H1 (cell line): ENCODE measurements around the gene SH3BGRL3. TPM values are rescaled to one million over a fixed set of nuclear protein-coding genes. Genes with fewer than 3 reads are reported as not detected.
A peak's percentile ranks its signal among the peaks of the same experiment; 100 is the strongest.

ENCODE experiments used
- CTCF ChIA-PET: fragments of 300-600 bp; sonication (Branson Sonifier 250); formaldehyde crosslinking; loops from one replicate; lab custom pipeline; 2021; ENCODE audit not compliant: partially characterized antibody; lab: Charles Lee
- POLR2A ChIA-PET: fragments of 300-600 bp; sonication (Branson Sonifier 250); formaldehyde crosslinking; loops from one replicate; lab custom pipeline; 2021; ENCODE audit warnings: inconsistent platforms; ENCODE audit not compliant: partially characterized antibody; lab: Charles Lee
- DNase-seq, 2 experiments: peaks; one replicate each; pipeline versions ENCODE4 v3.0.0 to v3.0.0-alpha.2; 2010 to 2022; ENCODE audit warnings: low spot score in 2 of 2, low read depth in 1 of 2, mixed read lengths in 1 of 2
- FAIRE-seq: peaks from 2 replicates; lab custom pipeline; 2011; peaks lifted over from hg19 to GRCh38; lab: Jason Lieb, UNC
- H2AFZ ChIP-seq: 2 replicates; pipeline ENCODE4 v1.8.1; 2012; ENCODE audit warnings: low read length, inconsistent platforms
- H2AK5ac ChIP-seq: 2 replicates; pipeline ENCODE4 v1.6.1; 2013; ENCODE audit warnings: low read depth, low read length
- H2BK120ac ChIP-seq: replicated peaks from 2 replicates; pipeline ENCODE3; 2013; ENCODE audit warnings: low read depth, low read length, inconsistent platforms
- H2BK12ac ChIP-seq: 2 replicates; pipeline ENCODE4 v1.6.1; 2013; ENCODE audit warnings: low read depth, low read length
- H2BK15ac ChIP-seq: 2 replicates; pipeline ENCODE4 v1.6.1; 2013; ENCODE audit warnings: low read length
- H2BK20ac ChIP-seq: 2 replicates; pipeline ENCODE4 v1.6.1; 2013; ENCODE audit warnings: low read length
- H2BK5ac ChIP-seq: 2 replicates; pipeline ENCODE4 v1.6.1; 2013; ENCODE audit warnings: low read depth, low read length
- H3K14ac ChIP-seq: 2 replicates; pipeline ENCODE4 v1.6.1; 2013; ENCODE audit warnings: inconsistent platforms; ENCODE audit not compliant: insufficient read length
- H3K18ac ChIP-seq: 2 replicates; pipeline ENCODE4 v1.6.1; 2013; ENCODE audit warnings: low read length; ENCODE audit errors: extremely low read depth
- H3K23ac ChIP-seq: 2 replicates; pipeline ENCODE4 v1.6.1; 2013; ENCODE audit warnings: inconsistent platforms; ENCODE audit not compliant: insufficient read length
- H3K23me2 ChIP-seq: 2 replicates; pipeline ENCODE4 v1.6.1; 2013; ENCODE audit warnings: low read depth, low read length
- H3K27ac ChIP-seq: 2 replicates; pipeline ENCODE4 v1.6.1; 2011; ENCODE audit warnings: low read depth, low read length, inconsistent platforms
- H3K27me3 ChIP-seq, 4 experiments: replicated peaks in 1 of 4; 1 replicate in 1 of 4; 2 replicates in 3 of 4; pipeline versions ENCODE4 v1.6.1 to v1.8.1; 2011 to 2013; ENCODE audit warnings: low read length in 3 of 4, mild to moderate bottlenecking in 3 of 4, inconsistent platforms in 2 of 4, mixed read lengths in 2 of 4, moderate library complexity in 1 of 4; ENCODE audit not compliant: control insufficient read depth in 3 of 4, insufficient read depth in 3 of 4; ENCODE audit errors: extremely low read depth in 1 of 4
- H3K36me3 ChIP-seq, 4 experiments: 2 replicates each; pipeline versions ENCODE4 v1.6.1 to v1.8.1; 2011 to 2013; ENCODE audit warnings: mild to moderate bottlenecking in 4 of 4, low read length in 3 of 4, moderate library complexity in 2 of 4, control low read depth in 1 of 4, inconsistent platforms in 1 of 4; ENCODE audit not compliant: insufficient read depth in 4 of 4, control insufficient read depth in 2 of 4
- H3K4ac ChIP-seq: replicated peaks from 2 replicates; pipeline ENCODE3; 2013; ENCODE audit warnings: low read length, low read depth, mixed read lengths, inconsistent platforms; ENCODE audit not compliant: insufficient read length
- H3K4me1 ChIP-seq, 4 experiments: replicated peaks in 1 of 4; 1 replicate in 1 of 4; 2 replicates in 3 of 4; pipeline versions ENCODE4 v1.6.1 to v1.8.1; 2011 to 2013; ENCODE audit warnings: low read length in 3 of 4, inconsistent platforms in 2 of 4, mixed read lengths in 1 of 4; ENCODE audit not compliant: insufficient read depth in 4 of 4, control insufficient read depth in 3 of 4
- H3K4me2 ChIP-seq, 2 experiments: 2 replicates each; pipeline versions ENCODE4 v1.6.1 to v1.8.1; 2011 to 2013; ENCODE audit warnings: low read depth in 2 of 2, low read length in 2 of 2, control low read depth in 1 of 2, inconsistent platforms in 1 of 2, mild to moderate bottlenecking in 1 of 2; ENCODE audit not compliant: insufficient read depth in 1 of 2
- H3K4me3 ChIP-seq, 4 experiments: fragments of 200-600, 300-600 bp in 1 of 4; sonication (generic), shearing (Covaris generic), sonication (Bioruptor Twin) in 1 of 4; 2 replicates each; pipeline versions ENCODE4 v1.5.1 to v1.8.1; 2011 to 2016; ENCODE audit warnings: low read length in 4 of 4, low read depth in 3 of 4, control low read depth in 2 of 4, inconsistent platforms in 2 of 4, mild to moderate bottlenecking in 2 of 4, mixed read lengths in 1 of 4, moderate library complexity in 1 of 4; ENCODE audit not compliant: insufficient read depth in 2 of 4; ENCODE audit errors: extremely low read depth in 1 of 4
- H3K56ac ChIP-seq: replicated peaks from 2 replicates; pipeline ENCODE3; 2013; ENCODE audit warnings: low read depth, mild to moderate bottlenecking, mixed read lengths, low read length, inconsistent platforms; ENCODE audit not compliant: insufficient read length
- H3K79me1 ChIP-seq: 2 replicates; pipeline ENCODE4 v1.6.1; 2013; ENCODE audit warnings: low read depth, low read length, control low read depth
- H3K79me2 ChIP-seq, 2 experiments: 2 replicates each; pipeline versions ENCODE4 v1.6.1 to v1.8.1; 2012 to 2013; ENCODE audit warnings: low read length in 2 of 2, mild to moderate bottlenecking in 2 of 2, inconsistent platforms in 1 of 2; ENCODE audit not compliant: insufficient read depth in 2 of 2, control insufficient read depth in 1 of 2
- H3K9ac ChIP-seq, 4 experiments: replicated peaks in 1 of 4; 1 replicate in 1 of 4; 2 replicates in 3 of 4; pipeline versions ENCODE4 v1.6.1 to v1.8.1; 2011 to 2013; ENCODE audit warnings: low read depth in 3 of 4, low read length in 3 of 4, control low read depth in 2 of 4, mild to moderate bottlenecking in 2 of 4, moderate library complexity in 2 of 4, inconsistent platforms in 1 of 4; ENCODE audit errors: extremely low read depth in 1 of 4
- H3K9me3 ChIP-seq, 2 experiments: 2 replicates each; pipeline versions ENCODE4 v1.6.1 to v1.8.1; 2012 to 2013; ENCODE audit warnings: mild to moderate bottlenecking in 2 of 2, moderate library complexity in 2 of 2, control low read depth in 1 of 2, inconsistent platforms in 1 of 2, low read depth in 1 of 2, low read length in 1 of 2, mixed read lengths in 1 of 2; ENCODE audit not compliant: insufficient read depth in 2 of 2
- H4K20me1 ChIP-seq, 2 experiments: replicated peaks in 1 of 2; 2 replicates each; pipeline versions ENCODE3 to v1.8.1; 2011 to 2013; ENCODE audit warnings: inconsistent platforms in 2 of 2, low read length in 2 of 2, mild to moderate bottlenecking in 1 of 2; ENCODE audit not compliant: insufficient read depth in 2 of 2, control insufficient read depth in 1 of 2
- H4K5ac ChIP-seq: 2 replicates; pipeline ENCODE4 v1.6.1; 2013; ENCODE audit warnings: low read length, low read depth, mixed read lengths, inconsistent platforms; ENCODE audit not compliant: insufficient read length
- H4K8ac ChIP-seq: 2 replicates; pipeline ENCODE4 v1.8.0; 2013; ENCODE audit warnings: mild to moderate bottlenecking, moderate library complexity, low read length, inconsistent platforms; ENCODE audit not compliant: insufficient read depth; ENCODE audit errors: extremely low read depth
- H4K91ac ChIP-seq: replicated peaks from 2 replicates; pipeline ENCODE3; 2013; ENCODE audit warnings: low read length, mixed read lengths, inconsistent platforms; ENCODE audit not compliant: insufficient read length
- CHD2 ChIP-seq: IDR thresholded peaks from 2 replicates; pipeline ENCODE4 v1.6.1; 2012; ENCODE audit warnings: low read length, improper control_type of control experiment
- GTF2F1 ChIP-seq: IDR thresholded peaks from 2 replicates; pipeline ENCODE4 v1.6.1; 2012; ENCODE audit warnings: low read depth, low read length, improper control_type of control experiment, borderline replicate concordance
- JUN ChIP-seq: IDR thresholded peaks from 2 replicates; pipeline ENCODE4 v1.6.1; 2011; ENCODE audit warnings: low read depth, mild to moderate bottlenecking, improper control_type of control experiment, low read length
- KDM4A ChIP-seq: IDR thresholded peaks from one replicate; pipeline ENCODE4 v1.7.1; 2012; ENCODE audit warnings: low read depth, mild to moderate bottlenecking, moderate library complexity, low read length, inconsistent platforms; ENCODE audit not compliant: severe bottlenecking
- MAFK ChIP-seq: IDR thresholded peaks from 2 replicates; pipeline ENCODE4 v1.6.1; 2012; ENCODE audit warnings: low read depth, mild to moderate bottlenecking, improper control_type of control experiment, low read length
- NANOG ChIP-seq: IDR thresholded peaks from 2 replicates; pipeline ENCODE4 v1.6.1; 2011; ENCODE audit warnings: low read length, low read depth, mild to moderate bottlenecking, inconsistent platforms; ENCODE audit not compliant: insufficient read depth, poor library complexity, severe bottlenecking
- SIN3A ChIP-seq, 2 experiments: IDR thresholded peaks in 1 of 2; conservative IDR thresholded peaks in 1 of 2; 2 replicates each; pipeline ENCODE4 v1.6.1; 2011 to 2012; ENCODE audit warnings: low read length in 2 of 2, improper control_type of control experiment in 1 of 2, low read depth in 1 of 2, mild to moderate bottlenecking in 1 of 2
- TAF7 ChIP-seq: optimal IDR thresholded peaks from 2 replicates; pipeline ENCODE3; 2011; ENCODE audit warnings: low read depth, mild to moderate bottlenecking, inconsistent platforms, low read length, moderate library complexity, borderline replicate concordance
- WGBS, 2 experiments: shearing (Covaris generic) in 1 of 2; methylation state at CpG; one replicate each; pipeline versions ENCODE4 v1.1.6 to v1.1.7; 2013 to 2015; ENCODE audit warnings: low lambda C conversion rate in 2 of 2, mixed read lengths in 2 of 2, inconsistent platforms in 1 of 2, low coverage in 1 of 2, missing lambda C conversion rate in 1 of 2; ENCODE audit not compliant: insufficient replicate concordance in 2 of 2, insufficient coverage in 1 of 2, insufficient read length in 1 of 2; ENCODE audit errors: extremely low coverage in 1 of 2, missing lambda C conversion rate in 1 of 2; 5-methylcytosine and 5-hydroxymethylcytosine counted together
- polyA plus RNA-seq, 7 experiments: library from polyadenylated mRNA; depleted of rRNA in 3 of 7; stranded (reverse) in 5 of 7; unstranded in 2 of 7; fragments of >200 nt in 5 of 7; fragments of 200-250 nt in 2 of 7; gene quantifications; 1 replicate in 5 of 7; 2 replicates in 1 of 7; 4 replicates in 1 of 7; pipeline versions ENCODE4 v1.2.1 to v1.2.3, GENCODE V29; 2011 to 2013; ENCODE audit warnings: missing spikeins in 2 of 7, mixed read lengths in 2 of 7
- total RNA-seq: library from RNA; stranded (reverse); fragmentation: NEBNext Ultra II Directional; extraction: Animal tissue kit (Norgen Biotek cat#: 25700); gene quantifications from 2 replicates; pipeline ENCODE4 v1.2.1, GENCODE V29; 2021
- TF ChIP-seq, protein P1 (sequence below): IDR thresholded peaks from 2 replicates; pipeline ENCODE4 v1.6.1; 2012; ENCODE audit warnings: low read length, inconsistent platforms

The SH3BGRL3 gene
- total and polyA plus RNA-seq, 2 of the 8 experiments (the other 6 are each of a cell fraction or from before 2014, with no cell fraction given) = 77.8 to 107 TPM

DNA sequence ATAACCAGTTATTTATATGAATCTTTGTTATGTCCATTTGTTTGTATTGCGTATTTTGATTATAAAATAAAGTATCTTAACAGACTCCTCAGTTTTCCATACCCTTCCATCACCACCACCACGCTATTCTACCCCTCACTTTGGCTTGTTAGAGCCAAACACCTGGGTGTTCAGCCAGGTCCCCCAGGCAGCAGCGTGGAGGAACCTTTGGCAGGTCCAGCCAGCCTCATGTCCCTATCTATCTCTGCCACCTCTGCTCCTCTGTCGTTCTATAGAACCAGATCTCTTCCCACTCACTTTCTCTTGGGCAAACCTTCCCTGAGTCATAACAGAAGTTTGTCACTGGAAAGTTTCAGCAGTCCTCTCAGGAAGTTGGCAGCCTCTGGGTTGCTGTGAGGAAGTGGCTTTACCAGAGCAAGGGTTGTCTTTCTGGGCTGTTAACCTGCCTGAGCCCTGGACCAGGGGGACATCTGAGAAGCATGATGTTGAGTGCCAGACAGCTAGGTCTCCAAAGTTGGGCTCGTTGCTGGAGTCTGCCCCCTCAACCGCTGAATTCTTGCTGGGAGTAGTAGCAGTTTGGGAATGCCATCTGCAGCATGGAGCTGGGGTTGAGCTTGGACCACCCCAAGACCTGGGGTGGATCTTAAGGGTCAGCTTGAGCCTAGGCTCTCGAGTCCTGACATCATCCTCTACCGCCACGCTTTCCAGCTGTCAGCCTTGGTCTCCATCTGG lies 996 bp upstream of the SH3BGRL3 start:
- Histone ChIP-seq H2BK12ac (no peak overlapping the region), H3K4ac (peak overlapping the region; percentile 36), H2BK15ac (no peak overlapping the region), H2AFZ (no peak overlapping the region), H3K23me2 (peaks cover 9% of the 10 kb centered on the region; the same call in 1 of the 2 replicates), H4K20me1 (peaks cover 6 to 17% of the 10 kb centered on the region in 2 experiments), H4K8ac (no peak overlapping the region), H2BK20ac (no peak overlapping the region), H3K27ac (no peak overlapping the region), H3K4me2 (peak overlapping the region; percentile 60 to 88), H3K14ac (no peak overlapping the region), H3K9me3 (no peaks in the 10 kb centered on the region), H3K9ac (no peak overlapping the region), H3K56ac (no peak overlapping the region), H3K23ac (no peak overlapping the region), H4K5ac (peak overlapping the region; percentile 82), H2AK5ac (no peak overlapping the region), H3K79me2 (peaks cover 0 to 5% of the 10 kb centered on the region in 2 experiments; a peak in 1 of 4 replicates), H2BK5ac (no peak overlapping the region), H4K91ac (peak overlapping the region; percentile 15), H3K27me3 (no peaks in the 10 kb centered on the region), H3K4me1 (peaks cover 10 to 34% (median 21%) of the 10 kb centered on the region in 4 experiments), H3K36me3 (peaks cover 21 to 34% (median 30%) of the 10 kb centered on the region in 4 experiments), H3K4me3 (peak overlapping the region; percentile 64 to 69 (median 64); a peak in 7 of 8 replicates), H3K18ac (no peak overlapping the region), H2BK120ac (no peak overlapping the region), H3K79me1 (no peaks in the 10 kb centered on the region)
- DNase-seq (no peak), FAIRE-seq (no peak)
- CTCF ChIA-PET = interaction anchor here (0.6 to 39.7 kb wide), 21 partner anchors 9 to 542 kb away, joined by 3 to 1530 read pairs (median 4); partner anchors contain the start of genes CATSPER4, CD52, CEP85 and CNKSR1
- WGBS, 2 experiments = 87% methylated on average over 8 of the region's 9 CpGs; no CpG with 5 or more reads in 1 of the 2 experiments
- POLR2A ChIA-PET = interaction anchor here (0.6 to 4.0 kb wide), 23 partner anchors 8 to 208 kb away, joined by 3 to 27 read pairs (median 4); partner anchors contain the start of genes CD52, CNKSR1, HMGN2 and LIN28A
- no peak for TF ChIP-seq TAF7
- TF ChIP-seq GTF2F1 = no peak
- no peak for TF ChIP-seq NANOG
- TF ChIP-seq, protein P1, sequence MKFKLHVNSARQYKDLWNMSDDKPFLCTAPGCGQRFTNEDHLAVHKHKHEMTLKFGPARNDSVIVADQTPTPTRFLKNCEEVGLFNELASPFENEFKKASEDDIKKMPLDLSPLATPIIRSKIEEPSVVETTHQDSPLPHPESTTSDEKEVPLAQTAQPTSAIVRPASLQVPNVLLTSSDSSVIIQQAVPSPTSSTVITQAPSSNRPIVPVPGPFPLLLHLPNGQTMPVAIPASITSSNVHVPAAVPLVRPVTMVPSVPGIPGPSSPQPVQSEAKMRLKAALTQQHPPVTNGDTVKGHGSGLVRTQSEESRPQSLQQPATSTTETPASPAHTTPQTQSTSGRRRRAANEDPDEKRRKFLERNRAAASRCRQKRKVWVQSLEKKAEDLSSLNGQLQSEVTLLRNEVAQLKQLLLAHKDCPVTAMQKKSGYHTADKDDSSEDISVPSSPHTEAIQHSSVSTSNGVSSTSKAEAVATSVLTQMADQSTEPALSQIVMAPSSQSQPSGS = no peak
- no peak for TF ChIP-seq CHD2
- TF ChIP-seq JUN = no peak
- no peak for TF ChIP-seq MAFK
- TF ChIP-seq KDM4A = no peak
- no peak for TF ChIP-seq SIN3A (conservative IDR thresholded peaks at IDR 0.05 in 1 of 2, IDR thresholded peaks at IDR 0.05 in 1 of 2; ENCODE audit: low read depth in 1 of 2, low read length in 2 of 2)
